Skeletal muscle tissue (tissue), 4 donors: ENCODE data around the gene SLC22A12. TPM values are rescaled to one million over a fixed set of nuclear protein-coding genes. Genes with fewer than 3 reads are reported as not detected.

Experiments
- H3K27ac ChIP-seq: one replicate; pipeline ENCODE4 v1.7.0; 2013; ENCODE audit warnings: mild to moderate bottlenecking, low read depth, low read length, inconsistent platforms
- H3K27me3 ChIP-seq, 3 donors: one replicate each; pipeline ENCODE4 v1.7.0; 2013; ENCODE audit warnings: low read length in 3 of 3; ENCODE audit not compliant: control insufficient read depth in 3 of 3, insufficient read depth in 3 of 3
- H3K36me3 ChIP-seq, 3 donors: one replicate each; pipeline ENCODE4 v1.7.0; 2013; ENCODE audit warnings: low read length in 3 of 3; ENCODE audit not compliant: control insufficient read depth in 3 of 3, insufficient read depth in 3 of 3
- H3K4me1 ChIP-seq, 3 donors: one replicate each; pipeline ENCODE4 v1.7.0; 2013; ENCODE audit warnings: low read length in 3 of 3, mild to moderate bottlenecking in 3 of 3; ENCODE audit not compliant: control insufficient read depth in 3 of 3, insufficient read depth in 3 of 3
- H3K4me3 ChIP-seq, 3 donors: one replicate each; pipeline ENCODE4 v1.7.0; 2013; ENCODE audit warnings: low read length in 3 of 3
- H3K9ac ChIP-seq, 3 donors: one replicate each; pipeline ENCODE4 v1.7.0; 2013; ENCODE audit warnings: low read length in 3 of 3, mild to moderate bottlenecking in 3 of 3, moderate library complexity in 2 of 3, low read depth in 1 of 3
- H3K9me3 ChIP-seq, 3 donors: one replicate each; pipeline ENCODE4 v1.7.0; 2013; ENCODE audit warnings: low read length in 3 of 3; ENCODE audit not compliant: control insufficient read depth in 3 of 3
- total RNA-seq: library from RNA; depleted of rRNA; stranded (reverse); fragments of >200 nt; gene quantifications from one replicate; pipeline ENCODE4 v1.2.3, GENCODE V29; 2014
- donor health status: Osteomylitis.

Gene SLC22A12
- total RNA-seq, 1 donor from 2014 or later, result not detected

DNA sequence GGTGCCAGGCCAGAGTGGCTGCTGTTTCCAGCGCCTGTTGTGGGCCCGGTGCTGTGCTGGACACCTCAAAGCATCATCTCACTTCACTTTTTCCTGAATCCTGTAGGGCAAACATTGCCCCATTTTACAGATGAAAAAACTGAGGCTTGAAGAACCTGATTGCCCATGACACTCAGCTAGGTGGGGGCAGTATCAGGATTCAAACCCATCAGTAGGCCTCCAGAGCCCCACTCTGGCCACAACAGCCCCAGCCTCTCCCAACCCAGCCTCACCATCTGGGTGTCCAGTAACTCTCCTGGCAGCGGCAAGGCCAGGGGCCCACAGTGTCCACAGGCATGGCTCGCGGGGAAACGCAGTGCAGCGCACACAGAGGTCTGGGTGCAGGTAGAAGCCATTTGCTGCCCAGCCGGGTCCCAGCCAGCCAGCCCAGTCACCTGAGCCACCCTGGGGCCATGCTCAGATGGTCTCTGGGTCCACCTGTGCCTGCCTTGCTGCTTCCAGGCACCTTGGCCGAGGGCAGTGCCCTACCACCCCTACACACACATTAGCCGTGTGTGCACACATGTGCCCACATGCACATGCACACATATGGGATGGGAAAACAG, 11.5 kb downstream of the SLC22A12 start:
- H3K27ac ChIP-seq, result no peak overlapping the region
- H3K4me3 ChIP-seq, result no peak overlapping the region
- H3K9me3 ChIP-seq, result no peaks in the 10 kb centered on the region
- no peaks in the 10 kb centered on the region for H3K36me3 ChIP-seq
- H3K9ac ChIP-seq, result no peak overlapping the region
- peaks cover 0 to under 1% (median 0%) of the 10 kb centered on the region in 3 donors for H3K4me1 ChIP-seq
- peaks cover 0 to 5% (median 3%) of the 10 kb centered on the region in 3 donors for H3K27me3 ChIP-seq

DNA sequence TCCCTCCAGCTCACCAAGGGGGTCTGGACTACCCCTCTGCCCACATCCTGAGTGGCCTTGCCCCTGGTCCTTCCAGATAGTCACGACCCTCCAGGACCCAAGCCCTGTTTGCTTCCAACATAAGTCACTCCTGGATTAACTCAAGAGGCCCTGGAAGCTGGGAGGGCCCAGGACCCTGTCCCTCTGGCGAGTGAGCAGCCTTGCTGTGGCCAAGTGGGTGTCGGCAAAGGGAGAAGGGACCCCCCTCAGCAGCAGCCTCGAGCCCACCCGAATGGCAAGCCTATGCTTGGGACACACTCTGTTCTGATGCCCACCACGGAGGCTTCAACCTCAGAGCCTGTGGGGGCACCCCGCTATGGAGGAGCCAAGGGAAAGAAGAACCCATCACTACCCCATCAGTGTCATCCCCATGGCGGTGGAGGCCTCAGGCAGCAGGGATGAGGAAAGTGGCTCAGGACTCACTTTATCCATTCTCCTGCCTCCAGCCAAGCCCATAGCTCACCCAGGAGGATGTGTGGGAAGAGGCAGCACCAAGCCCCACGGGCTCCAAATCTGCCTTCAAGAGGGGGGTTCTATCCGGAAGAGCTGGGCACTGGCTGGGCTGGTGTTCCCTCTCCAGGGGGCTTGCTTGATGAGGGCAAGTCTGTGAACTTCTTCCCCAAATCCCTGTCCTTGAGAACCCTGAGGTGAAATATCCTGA, 12.5 kb downstream of the SLC22A12 start:
- Histone ChIP-seq H3K27me3 (peaks cover 0 to 6% (median 4%) of the 10 kb centered on the region in 3 donors), H3K9ac (no peak overlapping the region), H3K9me3 (no peaks in the 10 kb centered on the region), H3K27ac (no peak overlapping the region), H3K4me1 (peaks cover 0 to 2% (median 1%) of the 10 kb centered on the region in 3 donors), H3K36me3 (no peaks in the 10 kb centered on the region), H3K4me3 (no peak overlapping the region)

DNA sequence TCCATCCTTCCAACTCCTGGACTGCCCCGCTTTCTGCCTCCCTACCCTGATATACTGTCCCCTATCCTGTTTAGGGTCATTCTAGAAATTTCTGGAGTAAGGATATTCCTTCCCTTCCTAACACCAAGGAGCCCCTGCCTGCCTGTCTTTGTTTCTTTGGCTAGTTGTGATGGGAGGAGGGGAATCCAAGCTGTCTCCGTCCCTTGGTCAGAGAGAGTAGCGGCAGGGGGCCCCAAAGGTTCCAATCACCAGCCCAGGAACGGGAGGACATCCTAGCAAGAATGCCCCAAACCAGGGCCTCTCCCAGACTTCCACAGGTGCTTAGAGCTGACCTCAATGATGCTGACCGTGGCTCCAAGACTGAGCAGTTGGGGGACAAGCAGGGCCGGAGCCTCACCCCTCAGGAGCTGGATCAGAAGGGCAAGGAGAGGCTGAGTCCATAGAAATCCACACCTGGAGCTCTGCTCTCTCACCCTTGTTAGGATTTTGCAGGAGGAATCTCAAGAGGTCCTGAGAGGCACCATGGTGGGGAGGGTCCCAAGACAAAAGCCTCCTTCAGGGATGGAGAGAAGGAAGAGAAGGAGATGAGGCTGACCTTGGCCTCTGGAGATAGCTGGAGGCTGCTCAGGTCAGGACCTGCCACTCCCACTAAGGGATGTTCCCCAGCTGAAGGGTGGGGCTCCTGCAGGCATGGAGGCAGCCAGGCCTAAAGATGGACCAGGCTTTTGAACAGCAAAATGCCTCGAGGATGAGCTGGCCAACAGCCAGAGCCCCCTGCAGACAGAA, 13.6 kb downstream of the SLC22A12 start:
- Histone ChIP-seq H3K4me3 (no peak overlapping the region), H3K4me1 (peaks cover 0 to 2% (median 2%) of the 10 kb centered on the region in 3 donors), H3K36me3 (no peaks in the 10 kb centered on the region), H3K27ac (no peak overlapping the region), H3K9ac (no peak overlapping the region), H3K27me3 (peaks cover 0 to 9% (median 8%) of the 10 kb centered on the region in 3 donors), H3K9me3 (no peaks in the 10 kb centered on the region)

DNA sequence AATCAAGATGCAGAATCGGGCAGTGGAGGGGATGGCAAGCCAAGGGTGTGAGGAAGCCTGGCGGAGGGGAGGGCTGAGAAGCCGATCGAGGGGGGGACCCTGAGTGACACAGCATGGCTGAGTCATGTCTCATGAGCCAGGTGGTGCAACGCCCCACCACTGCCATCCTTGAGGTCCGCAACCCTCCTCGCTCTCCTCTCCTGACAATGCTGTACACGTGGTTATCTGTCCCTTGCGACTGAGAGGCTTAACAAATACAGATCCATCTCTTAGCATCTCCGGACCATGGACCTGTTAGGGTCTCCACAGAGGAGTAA, 14.2 kb downstream of the SLC22A12 start:
- Histone ChIP-seq H3K27me3 (peaks cover 0 to 9% (median 8%) of the 10 kb centered on the region in 3 donors), H3K4me3 (no peak overlapping the region), H3K36me3 (no peaks in the 10 kb centered on the region), H3K4me1 (peaks cover 0 to 2% (median 2%) of the 10 kb centered on the region in 3 donors), H3K9ac (no peak overlapping the region), H3K9me3 (no peaks in the 10 kb centered on the region), H3K27ac (no peak overlapping the region)

DNA sequence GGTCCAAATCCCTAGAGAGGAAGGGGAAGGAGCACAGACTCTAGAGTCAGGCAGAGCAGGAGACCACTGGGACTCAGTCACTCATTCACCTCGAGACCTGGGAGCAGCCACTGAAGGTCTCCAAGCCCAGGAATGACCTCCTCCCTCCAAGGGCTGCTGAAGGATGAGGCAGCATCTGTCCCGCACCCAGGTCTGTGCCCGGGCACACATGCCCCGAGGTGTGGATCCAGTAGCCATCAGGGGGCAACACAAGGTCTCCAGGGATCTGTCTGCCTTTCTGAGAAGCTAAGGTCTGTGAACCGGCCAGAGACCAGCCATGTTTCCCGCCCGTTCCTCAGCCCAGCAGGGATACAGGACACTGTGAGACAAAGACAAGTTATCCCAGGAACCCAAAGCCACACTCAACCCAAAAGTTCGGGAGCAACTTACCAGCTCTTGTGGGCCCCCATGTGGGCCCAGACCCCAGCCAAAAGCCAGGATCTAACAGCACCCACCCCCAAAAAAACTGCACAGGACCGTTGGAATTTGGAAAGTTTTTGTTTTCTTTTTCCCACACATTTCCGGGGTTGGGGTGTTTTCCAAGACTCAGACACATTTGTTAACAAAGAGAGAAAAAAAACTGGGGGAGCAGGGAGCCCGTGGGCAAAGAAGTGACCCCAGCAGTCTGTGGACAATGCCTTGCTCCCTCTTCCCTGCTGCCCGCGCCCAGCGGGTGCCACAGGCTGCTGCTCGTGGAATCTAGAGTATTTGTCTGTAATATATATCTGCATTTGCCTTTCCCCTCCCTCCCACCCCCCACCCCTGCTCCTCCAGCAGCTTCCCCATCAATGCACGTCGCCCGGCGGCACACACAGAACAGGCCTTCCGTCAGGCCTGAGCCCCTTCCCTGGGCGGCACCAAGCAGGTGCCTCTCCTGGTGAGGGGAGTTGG, 14.9 kb downstream of the SLC22A12 start:
- H3K27me3 ChIP-seq, result peaks cover 0 to 9% (median 8%) of the 10 kb centered on the region in 3 donors
- H3K9ac ChIP-seq, result no peak overlapping the region
- H3K4me1 ChIP-seq, result peaks cover 0 to 2% (median 2%) of the 10 kb centered on the region in 3 donors
- H3K36me3 ChIP-seq, result no peaks in the 10 kb centered on the region
- no peak overlapping the region for H3K4me3 ChIP-seq
- H3K27ac ChIP-seq, result no peak overlapping the region
- no peaks in the 10 kb centered on the region for H3K9me3 ChIP-seq

DNA sequence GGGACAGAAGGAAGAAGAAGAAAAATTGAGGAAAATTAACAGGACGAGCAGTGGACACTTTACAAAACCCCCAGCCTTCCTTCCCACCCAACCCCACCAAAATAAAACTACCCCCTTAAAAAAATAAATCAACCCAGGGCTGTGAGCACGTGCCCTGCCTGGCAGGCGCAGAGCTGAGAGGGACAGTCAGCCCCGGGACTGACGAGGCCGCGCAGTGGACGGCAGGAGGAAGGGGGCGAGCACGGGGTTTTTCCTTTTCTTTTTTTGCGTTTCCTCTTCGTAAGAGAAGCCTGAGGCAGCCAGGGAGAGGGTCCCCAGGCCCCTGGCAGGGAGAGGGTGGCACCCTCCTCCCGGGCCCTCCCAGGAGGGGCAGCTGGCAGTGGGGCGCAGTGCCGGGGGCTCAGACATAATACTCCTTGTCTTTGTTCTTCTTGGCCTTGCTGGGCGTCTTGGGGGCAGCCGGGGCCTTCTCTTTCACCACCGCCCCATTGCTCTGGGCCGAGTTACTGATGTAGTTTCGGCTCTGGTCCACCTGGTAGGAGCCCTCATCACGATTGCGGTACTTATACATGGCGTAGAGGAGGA, 15.9 kb downstream of the SLC22A12 start:
- no peaks in the 10 kb centered on the region for H3K9me3 ChIP-seq
- H3K9ac ChIP-seq, result no peak overlapping the region
- H3K27ac ChIP-seq, result no peak overlapping the region
- H3K36me3 ChIP-seq, result no peaks in the 10 kb centered on the region
- peaks cover 0 to 2% (median 2%) of the 10 kb centered on the region in 3 donors for H3K4me1 ChIP-seq
- H3K4me3 ChIP-seq, result no peak overlapping the region
- peaks cover 0 to 9% (median 8%) of the 10 kb centered on the region in 3 donors for H3K27me3 ChIP-seq

DNA sequence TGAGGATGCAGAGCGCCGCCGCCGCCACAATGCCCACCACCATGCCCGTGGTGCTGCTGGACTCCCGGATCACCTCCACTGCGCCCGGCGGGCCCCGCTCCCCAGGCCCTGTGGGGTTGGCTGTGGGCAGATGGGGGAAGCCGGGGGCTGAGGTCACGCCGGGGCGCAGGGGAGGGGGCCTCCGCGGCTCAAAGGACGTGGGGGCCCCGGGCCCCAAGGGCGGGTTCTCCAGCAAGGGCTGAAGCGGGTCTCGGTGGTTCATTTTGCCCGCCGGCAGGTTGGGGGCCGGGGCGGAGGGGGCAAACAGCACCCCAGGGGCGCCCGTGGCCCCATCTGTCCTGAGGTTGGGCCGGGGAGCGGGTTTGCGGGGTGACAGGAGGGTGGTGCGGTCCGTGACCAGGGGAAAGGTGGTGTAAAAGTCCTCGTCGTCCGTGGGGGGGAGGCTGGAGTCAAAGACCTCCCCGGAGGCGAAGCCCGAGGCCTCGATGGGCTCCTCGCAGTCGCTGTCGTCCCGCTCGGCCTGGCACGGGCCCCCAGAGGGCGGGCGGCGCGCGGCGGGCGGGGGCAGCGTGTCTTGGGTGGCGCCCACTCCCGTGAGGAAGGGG, 16.5 kb downstream of the SLC22A12 start:
- Histone ChIP-seq H3K27me3 (peaks cover 0 to 9% (median 8%) of the 10 kb centered on the region in 3 donors), H3K4me1 (peaks cover 0 to 2% (median 2%) of the 10 kb centered on the region in 3 donors), H3K36me3 (no peaks in the 10 kb centered on the region), H3K9ac (no peak overlapping the region), H3K27ac (no peak overlapping the region), H3K9me3 (no peaks in the 10 kb centered on the region), H3K4me3 (no peak overlapping the region)

DNA sequence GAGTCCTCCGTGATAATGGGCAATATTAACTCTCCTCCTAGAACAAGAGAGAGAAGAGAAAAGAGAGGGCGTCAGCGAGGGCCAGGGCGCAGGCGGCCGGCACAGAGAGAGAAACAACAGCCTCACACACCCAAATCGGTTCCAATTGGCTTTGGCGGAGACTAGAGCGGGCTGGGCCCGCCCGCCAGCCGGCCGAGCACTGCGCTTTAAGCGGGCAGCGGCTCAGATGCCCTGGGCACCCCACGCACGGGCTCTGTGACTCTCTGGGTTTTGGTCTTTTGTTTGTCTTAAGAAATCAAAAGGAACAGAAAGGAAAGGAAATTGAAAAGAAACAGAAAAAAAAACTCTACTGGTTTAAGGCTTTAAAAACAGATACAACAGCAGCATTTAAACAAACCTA, 17.0 kb downstream of the SLC22A12 start:
- Histone ChIP-seq H3K27ac (no peak overlapping the region), H3K27me3 (peaks cover 0 to 9% (median 8%) of the 10 kb centered on the region in 3 donors), H3K4me1 (peaks cover 0 to 2% (median 2%) of the 10 kb centered on the region in 3 donors), H3K36me3 (no peaks in the 10 kb centered on the region), H3K9me3 (no peaks in the 10 kb centered on the region), H3K4me3 (no peak overlapping the region), H3K9ac (peak overlapping the region in 2 of 3 donors; percentile 38 to 50)

DNA sequence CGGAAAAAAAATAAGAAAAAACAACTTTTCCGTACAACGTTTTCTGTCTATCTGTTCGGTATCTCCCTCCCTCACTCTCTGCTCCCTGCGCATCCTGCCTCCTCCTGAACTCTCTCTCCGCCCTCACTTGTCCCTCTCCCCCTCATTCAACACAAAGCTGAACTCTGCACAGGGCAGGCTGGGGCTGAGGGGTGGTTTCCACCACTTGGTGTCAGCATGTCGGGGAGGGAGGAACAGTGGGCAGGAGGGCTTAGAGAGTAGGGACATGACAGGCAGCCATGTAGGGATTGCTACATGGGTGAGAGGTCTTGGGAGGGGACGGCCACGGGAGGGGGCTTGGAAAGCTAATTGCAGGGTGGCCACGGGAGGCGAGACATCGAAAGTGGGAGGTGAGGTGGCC, 17.6 kb downstream of the SLC22A12 start:
- Histone ChIP-seq H3K9ac (no peak overlapping the region), H3K4me1 (peaks cover 0 to 2% (median 2%) of the 10 kb centered on the region in 3 donors), H3K4me3 (no peak overlapping the region)

More for the DNA sequence above, 17.6 kb downstream of the SLC22A12 start:
- Histone ChIP-seq H3K36me3 (no peaks in the 10 kb centered on the region), H3K27me3 (peaks cover 0 to 9% (median 8%) of the 10 kb centered on the region in 3 donors), H3K27ac (no peak overlapping the region), H3K9me3 (no peaks in the 10 kb centered on the region)
